Caco-2 (cell line): ENCODE data around the gene PPP1R37. TPM values are rescaled to one million over a fixed set of nuclear protein-coding genes. Genes with fewer than 3 reads are reported as not detected.

Source experiments
- BruUV-seq: library from RNA; stranded (reverse); fragments of 400-500 nt; replicated peaks from 2 replicates; lab custom pipeline; 2021; lab: Mats Ljungman, UMichigan
- CTCF ChIA-PET: fragments of 300-600 bp; sonication (Branson Sonifier 250); formaldehyde crosslinking; loops from one replicate; lab custom pipeline; 2022; ENCODE audit warnings: antibody characterized with exemption; lab: Charles Lee
- POLR2A ChIA-PET: fragments of 300-600 bp; sonication (Branson Sonifier 250); formaldehyde crosslinking; loops from one replicate; lab custom pipeline; 2022; ENCODE audit warnings: antibody characterized with exemption; lab: Charles Lee
- DNase-seq, 2 experiments: peaks; one replicate each; pipeline versions ENCODE4 v3.0.0 to v3.0.0-alpha.2; 2020 to 2022
- H3K27me3 ChIP-seq: replicated peaks from 2 replicates; pipeline ENCODE4 v1.6.0; 2011; ENCODE audit warnings: low read length; ENCODE audit not compliant: control insufficient read depth, insufficient read depth
- H3K36me3 ChIP-seq: 2 replicates; pipeline ENCODE4 v1.5.1; 2011; ENCODE audit warnings: low read length; ENCODE audit not compliant: control insufficient read depth, insufficient read depth
- H3K4me1 ChIP-seq: fragments of 250-450 bp; sonication (Bioruptor Pico); 2 replicates; pipeline ENCODE4 v1.5.1; 2020; ENCODE audit warnings: mild to moderate bottlenecking
- H3K4me3 ChIP-seq: 2 replicates; pipeline ENCODE4 v1.5.1; 2011; ENCODE audit warnings: low read depth, mild to moderate bottlenecking, control low read depth, low read length
- H3K9me3 ChIP-seq: fragments of 250-450 bp; sonication (Bioruptor Pico); 2 replicates; pipeline ENCODE4 v1.5.1; 2020; ENCODE audit warnings: mild to moderate bottlenecking, moderate library complexity
- H3K27ac Mint-ChIP-seq: one replicate; pipeline ENCODE4 v1.8.0; 2022; ENCODE audit warnings: mixed read lengths; ENCODE audit not compliant: unreplicated experiment
- H3K27me3 Mint-ChIP-seq: one replicate; pipeline ENCODE4 v1.8.0; 2022; ENCODE audit warnings: mixed read lengths; ENCODE audit not compliant: insufficient read depth, unreplicated experiment
- H3K36me3 Mint-ChIP-seq: one replicate; pipeline ENCODE4 v1.8.0; 2022; ENCODE audit warnings: mild to moderate bottlenecking, mixed read lengths; ENCODE audit not compliant: insufficient read depth, unreplicated experiment
- H3K4me1 Mint-ChIP-seq: one replicate; pipeline ENCODE4 v1.8.0; 2022; ENCODE audit warnings: low read depth, mixed read lengths; ENCODE audit not compliant: unreplicated experiment
- H3K4me3 Mint-ChIP-seq: one replicate; pipeline ENCODE4 v1.8.0; 2022; ENCODE audit warnings: mild to moderate bottlenecking, moderate library complexity, mixed read lengths; ENCODE audit not compliant: unreplicated experiment
- H3K9me3 Mint-ChIP-seq: one replicate; pipeline ENCODE4 v1.8.0; 2022; ENCODE audit warnings: mixed read lengths; ENCODE audit not compliant: unreplicated experiment
- CTCF ChIP-seq, 2 experiments: fragments of 200-600 bp in 1 of 2; IDR thresholded peaks; 1 replicate in 1 of 2; 2 replicates in 1 of 2; pipeline versions ENCODE4 v1.5.1 to v1.8.0; 2011 to 2022; ENCODE audit warnings: antibody characterized with exemption in 1 of 2, control low read depth in 1 of 2, inconsistent platforms in 1 of 2, low read depth in 1 of 2, low read length in 1 of 2, mild to moderate bottlenecking in 1 of 2, moderate library complexity in 1 of 2; ENCODE audit not compliant: insufficient read depth in 1 of 2, severe bottlenecking in 1 of 2, unreplicated experiment in 1 of 2
- intact Hi-C: fragments of 100-400 bp; cut with micrococcal nuclease; formaldehyde crosslinking; loops from one replicate; pipeline ENCODE4 v1.10.0; 2022; ENCODE audit not compliant: unreplicated experiment
- total RNA-seq: library from RNA; stranded (reverse); gene quantifications from 2 replicates; pipeline ENCODE4 v1.2.3, GENCODE V29; 2022

Gene PPP1R37
- total RNA-seq, 1 experiment from 2014 or later = 42.1 TPM

- TF ChIP-seq CTCF (IDR thresholded peaks at IDR 0.05; ENCODE audit: insufficient read depth in 1 of 2, low read depth in 1 of 2, low read length in 1 of 2, severe bottlenecking in 1 of 2, unreplicated experiment in 1 of 2) = no peak
- ChIA-PET POLR2A (interaction anchor here (0.5 kb wide), 1 partner anchor 107 kb away, joined by 3 read pairs; no protein-coding TSS in a partner anchor), CTCF (no interaction called here)
- H3K4me3 Mint-ChIP-seq = no peak overlapping the region
- no peak overlapping the region for H3K27ac Mint-ChIP-seq
- Histone ChIP-seq H3K9me3 (no peaks in the 10 kb centered on the region), H3K36me3 (peaks cover 3% of the 10 kb centered on the region), H3K27me3 (no peaks in the 10 kb centered on the region), H3K4me3 (no peak overlapping the region), H3K4me1 (no peaks in the 10 kb centered on the region)
- no peaks in the 10 kb centered on the region for H3K27me3 Mint-ChIP-seq
- intact Hi-C loops = no loop called here
- H3K9me3 Mint-ChIP-seq = no peaks in the 10 kb centered on the region
- no peaks in the 10 kb centered on the region for H3K4me1 Mint-ChIP-seq
- no peak for DNase-seq
- no TSS peak for BruUV-seq
- H3K36me3 Mint-ChIP-seq = peaks cover 52% of the 10 kb centered on the region
Observed at GRCh38 chr19:45140144-45140503, 47.1 kb downstream of the PPP1R37 start.

- BruUV-seq = no TSS peak
- Histone ChIP-seq H3K36me3 (peaks cover 3% of the 10 kb centered on the region), H3K27me3 (no peaks in the 10 kb centered on the region), H3K4me1 (no peaks in the 10 kb centered on the region), H3K9me3 (no peaks in the 10 kb centered on the region), H3K4me3 (no peak overlapping the region)
- Mint-ChIP-seq H3K36me3 (peaks cover 53% of the 10 kb centered on the region), H3K4me3 (no peak overlapping the region), H3K27ac (no peak overlapping the region), H3K9me3 (no peaks in the 10 kb centered on the region), H3K27me3 (no peaks in the 10 kb centered on the region), H3K4me1 (no peaks in the 10 kb centered on the region)
- DNase-seq = no peak
- CTCF ChIA-PET = no interaction called here
- POLR2A ChIA-PET = no interaction called here
- intact Hi-C loops = no loop called here
- no peak for TF ChIP-seq CTCF (IDR thresholded peaks at IDR 0.05; ENCODE audit: insufficient read depth in 1 of 2, low read depth in 1 of 2, low read length in 1 of 2, severe bottlenecking in 1 of 2, unreplicated experiment in 1 of 2)
Observed at GRCh38 chr19:45140533-45140932, 47.6 kb downstream of the PPP1R37 start.

GRCh38 chr19:45141203-45141900 is 48.4 kb downstream of the PPP1R37 start:
- Histone ChIP-seq H3K4me3 (no peak overlapping the region), H3K4me1 (no peaks in the 10 kb centered on the region), H3K27me3 (no peaks in the 10 kb centered on the region), H3K36me3 (peaks cover 3% of the 10 kb centered on the region), H3K9me3 (no peaks in the 10 kb centered on the region)
- Mint-ChIP-seq H3K9me3 (no peaks in the 10 kb centered on the region), H3K4me3 (no peak overlapping the region), H3K27me3 (no peaks in the 10 kb centered on the region), H3K4me1 (no peaks in the 10 kb centered on the region), H3K36me3 (peaks cover 54% of the 10 kb centered on the region), H3K27ac (no peak overlapping the region)
- no peak for TF ChIP-seq CTCF (IDR thresholded peaks at IDR 0.05; ENCODE audit: insufficient read depth in 1 of 2, low read depth in 1 of 2, low read length in 1 of 2, severe bottlenecking in 1 of 2, unreplicated experiment in 1 of 2)
- CTCF ChIA-PET = no interaction called here
- intact Hi-C loops = no loop called here
- DNase-seq = no peak
- no TSS peak for BruUV-seq
- POLR2A ChIA-PET = no interaction called here
